LNCAP (cell line): Measurements from ENCODE around the gene UBAC1.

Source experiments
- TF ChIP-seq, protein P1 (sequence below): fragments of 450-650 bp; IDR thresholded peaks from 2 replicates; pipeline ENCODE4 v1.5.1; 2017; ENCODE audit warnings: mild to moderate bottlenecking

UBAC1 gene

DNA sequence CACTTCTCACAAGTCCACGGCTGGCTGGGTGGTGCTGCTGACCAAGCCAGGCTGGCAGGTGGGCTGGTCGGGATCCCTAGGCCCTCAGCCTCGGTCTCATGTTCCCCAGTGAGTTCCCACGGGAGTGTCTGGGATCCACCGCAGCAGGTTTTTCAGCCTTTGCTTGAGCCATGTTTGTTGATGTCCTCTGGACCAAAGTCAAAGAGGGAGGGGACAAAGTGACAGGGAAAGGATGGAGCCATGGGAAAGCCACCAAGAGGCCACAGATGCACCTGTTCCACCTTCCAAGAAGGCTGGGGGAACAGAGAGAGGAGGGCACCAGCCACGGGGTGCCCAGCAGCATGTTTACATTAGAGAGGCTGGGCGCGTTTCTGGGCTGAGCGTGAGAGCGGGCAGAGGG, 2.8 kb upstream of the UBAC1 start:
- TF ChIP-seq, protein P1, sequence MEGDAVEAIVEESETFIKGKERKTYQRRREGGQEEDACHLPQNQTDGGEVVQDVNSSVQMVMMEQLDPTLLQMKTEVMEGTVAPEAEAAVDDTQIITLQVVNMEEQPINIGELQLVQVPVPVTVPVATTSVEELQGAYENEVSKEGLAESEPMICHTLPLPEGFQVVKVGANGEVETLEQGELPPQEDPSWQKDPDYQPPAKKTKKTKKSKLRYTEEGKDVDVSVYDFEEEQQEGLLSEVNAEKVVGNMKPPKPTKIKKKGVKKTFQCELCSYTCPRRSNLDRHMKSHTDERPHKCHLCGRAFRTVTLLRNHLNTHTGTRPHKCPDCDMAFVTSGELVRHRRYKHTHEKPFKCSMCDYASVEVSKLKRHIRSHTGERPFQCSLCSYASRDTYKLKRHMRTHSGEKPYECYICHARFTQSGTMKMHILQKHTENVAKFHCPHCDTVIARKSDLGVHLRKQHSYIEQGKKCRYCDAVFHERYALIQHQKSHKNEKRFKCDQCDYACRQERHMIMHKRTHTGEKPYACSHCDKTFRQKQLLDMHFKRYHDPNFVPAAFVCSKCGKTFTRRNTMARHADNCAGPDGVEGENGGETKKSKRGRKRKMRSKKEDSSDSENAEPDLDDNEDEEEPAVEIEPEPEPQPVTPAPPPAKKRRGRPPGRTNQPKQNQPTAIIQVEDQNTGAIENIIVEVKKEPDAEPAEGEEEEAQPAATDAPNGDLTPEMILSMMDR, result no peak

- TF ChIP-seq, protein P1, result no peak
Observed at GRCh38 chr9:135963338-135963737, 2.2 kb upstream of the UBAC1 start.

GRCh38 chr9:135962696-135963307, 1.6 kb upstream of the UBAC1 start:
- TF ChIP-seq, protein P1, result no peak

DNA sequence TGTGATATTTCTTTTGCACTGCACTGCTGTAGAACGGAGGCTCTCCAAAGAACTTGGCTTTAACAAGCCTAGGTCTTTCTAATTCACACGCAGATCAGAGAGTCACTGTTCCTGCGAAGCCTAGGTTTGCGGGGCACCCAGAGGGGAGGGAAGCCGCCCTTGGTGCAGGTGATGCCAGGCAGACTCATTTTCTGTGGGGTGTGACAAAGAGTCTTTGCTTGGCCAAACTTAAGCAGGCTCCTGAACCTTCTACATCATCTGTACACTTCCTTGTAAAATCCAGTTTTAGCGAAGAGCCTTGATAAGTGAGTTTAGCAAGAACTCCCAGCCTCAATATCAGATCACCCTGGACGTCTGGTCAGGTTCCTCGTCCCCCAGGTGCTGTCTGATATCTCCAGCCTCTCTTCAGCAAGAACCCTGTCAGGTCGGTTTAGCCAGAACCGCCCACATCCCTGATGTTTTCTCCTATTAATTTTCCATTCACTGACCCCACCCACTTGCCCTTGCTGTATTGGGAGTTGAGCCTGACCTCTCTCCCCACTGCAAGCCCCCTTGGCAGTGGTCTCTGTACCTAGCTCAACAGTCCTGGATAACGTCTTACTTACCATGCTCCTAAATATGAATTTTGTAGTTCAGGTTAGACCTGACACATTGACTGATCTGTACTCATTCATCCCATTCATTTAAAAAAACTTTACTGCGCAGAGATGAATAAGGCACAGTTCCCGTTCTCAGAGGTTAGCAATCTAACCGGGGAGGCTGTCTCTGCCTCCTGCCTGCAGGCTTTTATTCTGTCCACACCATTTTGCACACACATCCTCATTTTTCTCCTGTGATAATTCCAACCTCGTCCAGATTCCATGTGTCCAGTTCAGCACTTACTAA, 880 bp upstream of the UBAC1 start:
- TF ChIP-seq, protein P1, result no peak

GRCh38 chr9:135960411-135961276, 529 bp downstream of the UBAC1 start:
- TF ChIP-seq, protein P1, result no peak

GRCh38 chr9:135959814-135960213, 1.4 kb downstream of the UBAC1 start:
- TF ChIP-seq, protein P1, result no peak

DNA sequence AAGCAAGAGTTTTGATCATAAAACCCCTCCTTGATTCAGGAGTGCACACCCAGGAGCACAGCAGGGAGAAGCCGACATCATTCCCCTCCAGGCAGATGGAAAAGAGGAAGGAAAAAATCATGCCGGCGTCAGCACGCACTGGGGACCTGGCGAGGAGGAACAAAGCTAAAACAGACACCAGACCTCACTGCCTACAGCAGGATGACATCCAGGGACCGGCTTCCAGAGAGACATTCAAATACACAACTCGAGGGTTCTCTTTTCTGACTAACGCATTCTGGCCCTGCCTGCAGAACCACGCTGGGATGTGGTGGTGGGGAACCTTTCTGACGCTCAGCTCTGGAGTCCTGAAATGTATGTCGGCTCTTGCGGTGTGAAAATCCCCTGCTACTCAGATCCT, 2.7 kb downstream of the UBAC1 start:
- TF ChIP-seq, protein P1, result no peak
